Stomach (tissue), 4 donors: ENCODE measurements around the gene GABRA5.

Experiments
- EP300 ChIP-seq: sonication (generic); formaldehyde crosslinking; IDR thresholded peaks from one replicate; pipeline ENCODE4 v1.6.1; 2017; ENCODE audit warnings: antibody characterized with exemption
- POLR2A ChIP-seq, 4 donors: fragments of 450-650 bp; IDR thresholded peaks; one replicate each; pipeline ENCODE4 v1.6.1; 2016; ENCODE audit warnings: antibody characterized with exemption in 4 of 4, control low read depth in 2 of 4, mild to moderate bottlenecking in 1 of 4, moderate library complexity in 1 of 4
- TF ChIP-seq, protein P1 (sequence below), 7 experiments: fragments of 450-650 bp in 4 of 7; fragments of 200-600 bp in 3 of 7; sonication (generic) in 3 of 7; IDR thresholded peaks; one replicate each; pipeline ENCODE4 v1.5.1; 2016 to 2019; ENCODE audit warnings: antibody characterized with exemption in 7 of 7, control low read depth in 2 of 7, mild to moderate bottlenecking in 1 of 7

DNA sequence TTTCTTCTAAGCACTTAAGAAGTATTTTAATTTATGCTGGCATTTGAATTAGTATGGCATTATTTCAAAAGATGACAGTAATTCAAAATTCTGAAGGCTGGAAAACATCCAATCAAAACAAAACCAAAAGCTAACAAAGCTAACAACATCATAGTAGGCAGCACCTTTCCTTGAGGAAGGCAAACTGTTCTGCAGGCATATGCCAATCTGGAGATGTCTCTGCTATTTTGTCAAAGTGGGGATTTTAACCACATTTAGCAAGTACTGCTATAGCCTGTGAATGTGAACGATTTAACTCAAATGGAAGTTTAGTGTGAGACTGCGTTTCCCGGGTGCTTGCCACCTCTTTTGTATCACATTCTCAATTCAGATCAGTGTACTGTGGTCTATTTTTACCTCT is 16.7 kb upstream of the GABRA5 start:
- TF ChIP-seq, protein P1, sequence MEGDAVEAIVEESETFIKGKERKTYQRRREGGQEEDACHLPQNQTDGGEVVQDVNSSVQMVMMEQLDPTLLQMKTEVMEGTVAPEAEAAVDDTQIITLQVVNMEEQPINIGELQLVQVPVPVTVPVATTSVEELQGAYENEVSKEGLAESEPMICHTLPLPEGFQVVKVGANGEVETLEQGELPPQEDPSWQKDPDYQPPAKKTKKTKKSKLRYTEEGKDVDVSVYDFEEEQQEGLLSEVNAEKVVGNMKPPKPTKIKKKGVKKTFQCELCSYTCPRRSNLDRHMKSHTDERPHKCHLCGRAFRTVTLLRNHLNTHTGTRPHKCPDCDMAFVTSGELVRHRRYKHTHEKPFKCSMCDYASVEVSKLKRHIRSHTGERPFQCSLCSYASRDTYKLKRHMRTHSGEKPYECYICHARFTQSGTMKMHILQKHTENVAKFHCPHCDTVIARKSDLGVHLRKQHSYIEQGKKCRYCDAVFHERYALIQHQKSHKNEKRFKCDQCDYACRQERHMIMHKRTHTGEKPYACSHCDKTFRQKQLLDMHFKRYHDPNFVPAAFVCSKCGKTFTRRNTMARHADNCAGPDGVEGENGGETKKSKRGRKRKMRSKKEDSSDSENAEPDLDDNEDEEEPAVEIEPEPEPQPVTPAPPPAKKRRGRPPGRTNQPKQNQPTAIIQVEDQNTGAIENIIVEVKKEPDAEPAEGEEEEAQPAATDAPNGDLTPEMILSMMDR (IDR thresholded peaks at IDR 0.05) = no peak
- TF ChIP-seq EP300 (no peak), POLR2A (IDR thresholded peaks at IDR 0.05) (no peak)
